NCI-H1694 treated with DMSO at 0.1 percent for 48 hours (cell line): ENCODE results near the gene EXOC3L2.
A peak's percentile ranks its signal among the peaks of the same experiment; 100 is the strongest.
"Not testable (repeated sequence)": the region's sequence is repeated elsewhere in the genome, so short reads cannot be mapped to it uniquely, and the experiment has no call there.

Source experiments
- DNase-seq: peaks from one replicate; lab custom pipeline; 2025; lab: John Stamatoyannopoulos, UW

EXOC3L2 gene

GRCh38 chr19:45255611-45256157, 10.5 kb upstream of the EXOC3L2 start:
- DNase-seq, result no peak

GRCh38 chr19:45254044-45254531, 8.9 kb upstream of the EXOC3L2 start:
- DNase-seq, result no peak

GRCh38 chr19:45253396-45254027, 8.3 kb upstream of the EXOC3L2 start:
- DNase-seq, result no peak

DNA sequence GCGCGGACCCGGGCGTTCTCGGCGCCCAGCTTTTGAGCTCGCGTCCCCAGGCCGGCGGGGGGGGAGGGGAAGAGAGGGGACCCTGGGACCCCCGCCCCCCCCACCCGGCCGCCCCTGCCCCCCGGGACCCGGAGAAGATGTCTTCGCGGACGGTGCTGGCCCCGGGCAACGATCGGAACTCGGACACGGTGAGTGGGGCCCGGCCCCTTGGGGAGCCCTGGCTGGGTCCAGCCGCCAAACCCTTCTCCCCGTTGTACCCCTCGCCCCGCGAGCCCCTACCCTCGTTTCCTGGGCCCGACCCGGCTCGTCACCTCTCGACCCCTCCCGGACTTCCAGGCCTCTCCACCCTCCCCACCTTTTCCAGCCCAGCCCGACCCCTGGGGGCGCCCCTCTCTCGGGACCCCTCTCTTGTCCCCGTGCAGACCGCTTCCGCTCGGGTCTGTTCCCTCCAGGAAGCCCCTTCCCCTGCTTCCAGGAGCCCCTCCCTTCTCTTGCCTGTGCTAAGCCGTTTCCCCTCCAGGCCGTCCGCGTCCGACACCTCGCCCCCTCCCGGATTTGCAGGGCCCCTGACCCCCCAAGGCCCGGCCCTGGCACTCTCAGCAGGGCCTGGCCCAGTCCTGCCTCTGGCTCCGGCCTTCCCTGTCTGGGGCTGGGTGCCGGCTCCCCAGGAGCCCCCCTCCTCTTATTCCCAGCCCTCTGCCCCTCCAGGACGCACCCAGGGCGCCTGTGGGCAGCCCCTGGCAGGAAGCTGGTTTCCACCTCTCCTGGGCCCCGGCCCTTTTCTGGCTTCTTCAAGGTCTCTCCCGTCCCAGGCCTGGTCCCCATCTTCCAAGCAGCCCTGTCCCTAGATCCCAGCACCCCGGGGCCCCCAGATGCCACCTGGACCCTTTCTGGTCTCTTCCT, 6.5 kb upstream of the EXOC3L2 start:
- no peak for DNase-seq

DNA sequence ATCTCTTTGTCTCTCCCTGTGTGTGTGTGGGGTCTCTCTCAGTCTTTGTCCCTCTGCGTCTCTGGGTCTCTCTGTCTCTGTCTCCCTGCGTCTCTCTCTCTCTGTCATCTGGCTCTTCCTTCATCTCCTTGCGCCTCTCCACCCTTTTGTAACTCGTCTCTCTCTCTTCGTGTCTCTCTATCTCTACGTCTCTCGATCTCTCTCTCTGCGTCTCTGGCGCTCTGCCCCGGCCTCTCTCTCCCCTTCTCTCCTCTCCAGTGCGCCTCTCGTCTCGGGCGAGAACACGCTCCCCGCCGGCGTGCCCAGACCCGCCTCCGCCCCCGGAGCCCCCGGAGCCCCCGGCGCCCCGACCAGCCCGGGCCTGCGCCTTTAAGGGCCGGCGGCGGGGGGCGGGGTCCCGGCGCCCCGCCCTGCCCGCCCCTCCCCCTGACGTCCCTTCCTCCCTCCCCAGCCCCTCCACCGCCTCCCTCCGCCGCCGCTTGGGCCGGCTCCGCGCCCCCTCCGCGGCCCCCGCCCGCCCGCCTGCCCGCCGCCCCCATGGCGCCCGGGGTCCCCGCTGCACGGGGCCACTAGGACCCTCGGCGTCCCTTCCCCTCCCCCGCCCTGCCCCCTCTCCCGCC, 5.7 kb upstream of the EXOC3L2 start, which contains the start of gene MARK4:
Gene MARK4 (plus strand): TSS at position 440 of the 620 bp plus-strand sequence. CDS start 318 bp downstream, outside the sequence.
- DNase-seq, result peak; percentile 70

DNA sequence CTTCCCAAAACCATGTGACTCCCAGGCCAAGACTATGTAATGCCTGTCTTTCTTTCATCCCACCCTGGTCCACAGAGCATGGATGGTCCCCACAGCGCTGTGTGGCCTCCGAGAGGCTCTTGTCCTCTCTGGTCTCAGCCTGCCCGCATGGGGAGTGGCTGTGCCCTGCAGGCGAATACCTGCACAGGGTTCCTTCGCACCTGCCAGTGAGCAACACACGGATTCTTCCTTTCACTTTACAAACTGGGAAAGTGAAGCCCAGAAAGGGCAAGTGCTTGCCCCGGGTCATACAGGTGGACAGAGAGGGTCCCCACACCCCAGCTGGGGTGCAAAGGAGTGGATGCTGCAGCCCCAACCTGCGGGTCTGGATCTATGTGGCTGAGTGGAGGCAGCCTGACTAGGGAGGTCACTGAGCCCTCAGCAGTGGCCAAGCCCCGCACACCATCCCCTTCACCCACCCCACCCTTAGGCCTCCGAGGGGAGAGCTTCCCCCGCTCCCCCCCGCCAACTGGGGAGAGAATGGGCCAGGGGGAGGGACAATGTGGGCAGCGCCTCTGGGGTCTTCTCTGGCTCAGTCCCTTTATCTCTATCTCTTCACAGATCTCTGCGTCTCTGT, 5.1 kb upstream of the EXOC3L2 start:
- no peak for DNase-seq

DNA sequence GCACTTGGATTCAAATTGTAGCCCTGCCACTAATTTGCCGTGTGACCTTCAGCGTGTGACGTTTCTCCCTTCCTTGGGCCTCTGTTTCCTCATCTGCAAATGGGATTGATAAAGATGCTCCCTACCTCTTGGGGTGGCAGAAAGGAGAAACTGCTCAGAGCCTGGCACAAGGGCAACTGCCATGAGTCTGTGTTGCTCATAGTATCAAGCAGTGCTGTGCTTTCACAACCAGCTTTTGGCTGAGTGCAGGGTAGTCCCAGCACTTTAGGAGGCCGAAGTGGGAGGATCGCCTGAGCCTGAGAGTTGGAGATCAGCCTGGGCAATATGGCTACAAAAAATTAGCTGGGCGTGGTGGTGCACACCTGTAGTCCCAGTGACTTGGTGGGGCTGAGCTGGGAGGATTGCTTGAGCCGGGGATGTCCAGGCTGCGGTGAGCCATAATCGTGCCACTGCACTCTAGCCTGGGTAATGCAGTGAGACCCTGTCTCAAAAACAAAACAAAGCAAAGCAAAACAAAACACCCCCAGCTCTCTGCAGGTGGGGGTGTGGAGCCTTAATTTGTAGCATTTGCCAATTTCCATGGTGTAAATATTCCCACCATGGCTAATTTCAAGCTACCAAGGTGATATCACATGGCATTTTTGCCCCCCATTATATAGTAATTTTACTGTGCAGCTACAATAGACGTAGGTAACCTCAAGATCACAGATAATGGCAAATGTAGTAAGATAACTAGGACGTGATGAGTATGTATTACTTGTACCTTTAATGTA, 4.2 kb upstream of the EXOC3L2 start:
- DNase-seq, result no peak

DNA sequence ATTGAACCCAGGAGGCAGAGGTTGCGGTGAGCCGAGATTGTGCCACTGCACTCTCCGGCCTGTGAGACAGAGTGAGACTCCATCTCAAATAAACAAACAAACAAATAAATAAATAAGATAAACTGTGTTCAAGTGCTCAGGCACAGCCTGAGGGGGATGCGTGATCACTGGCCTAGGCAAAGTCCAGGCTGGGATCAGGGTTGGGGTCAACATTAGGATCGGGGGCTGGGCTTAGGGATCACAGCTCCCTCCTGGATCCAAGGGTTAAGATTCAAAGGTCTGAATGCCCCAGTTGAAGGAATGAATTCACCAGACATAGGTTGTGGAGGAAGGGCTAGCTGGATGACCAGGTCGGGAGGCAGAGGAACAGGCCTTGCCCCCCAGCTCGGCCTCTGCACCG, 1.9 kb upstream of the EXOC3L2 start:
- DNase-seq, result no peak

DNA sequence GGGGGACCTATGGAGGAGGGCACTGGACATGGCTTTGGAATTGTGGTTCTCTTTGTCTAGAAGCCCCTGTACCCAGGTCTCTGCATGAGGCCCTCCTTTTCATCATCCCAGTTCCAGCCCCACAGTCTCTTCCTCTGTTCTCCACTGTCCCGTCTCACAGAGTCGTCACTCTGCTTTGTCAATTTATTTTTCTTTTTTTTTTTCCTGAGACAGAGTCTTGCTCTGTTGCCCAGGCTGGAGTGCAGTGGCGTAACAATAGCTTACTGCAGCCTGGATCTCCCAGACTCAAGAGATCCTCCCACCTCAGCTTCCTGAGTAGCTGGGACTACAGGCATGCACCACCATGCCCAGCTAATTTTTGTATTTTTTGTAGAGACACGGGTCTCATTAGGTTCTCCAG, 619 bp upstream of the EXOC3L2 start:
- no peak for DNase-seq

DNA sequence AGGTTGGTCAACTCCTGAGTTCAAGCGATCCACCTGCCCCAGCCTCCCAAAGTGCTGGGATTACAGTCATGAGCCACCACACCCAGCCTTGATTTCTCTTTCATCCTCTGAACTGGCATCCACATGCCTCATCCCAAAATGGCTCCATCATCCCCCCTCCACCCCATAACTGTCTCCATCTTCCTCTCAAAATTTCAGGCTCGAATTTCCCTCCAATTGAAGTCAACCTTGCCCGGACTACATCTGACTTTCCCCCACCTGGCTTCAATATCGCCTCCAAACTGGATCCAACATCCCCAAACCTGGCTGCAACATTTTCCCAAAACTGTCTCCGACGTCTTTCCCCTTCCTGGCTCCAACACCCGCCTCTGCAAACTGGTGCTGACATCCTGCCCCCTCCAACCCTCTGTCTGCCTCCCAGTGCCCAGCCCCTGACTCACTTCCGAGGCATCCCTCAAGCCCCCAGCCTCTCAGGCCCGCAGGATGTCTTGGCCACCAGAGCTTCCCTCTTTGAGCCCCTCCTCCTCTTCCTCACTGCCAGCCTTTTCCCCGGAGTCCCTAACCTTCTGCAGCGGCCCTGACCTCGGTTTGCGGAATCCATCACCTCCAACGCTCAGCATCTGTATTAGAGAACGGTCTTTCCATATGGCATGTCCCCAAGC, 943 bp downstream of the EXOC3L2 start:
- no peak for DNase-seq

GRCh38 chr19:45243144-45243732, 2.0 kb downstream of the EXOC3L2 start:
- DNase-seq, result no peak

DNA sequence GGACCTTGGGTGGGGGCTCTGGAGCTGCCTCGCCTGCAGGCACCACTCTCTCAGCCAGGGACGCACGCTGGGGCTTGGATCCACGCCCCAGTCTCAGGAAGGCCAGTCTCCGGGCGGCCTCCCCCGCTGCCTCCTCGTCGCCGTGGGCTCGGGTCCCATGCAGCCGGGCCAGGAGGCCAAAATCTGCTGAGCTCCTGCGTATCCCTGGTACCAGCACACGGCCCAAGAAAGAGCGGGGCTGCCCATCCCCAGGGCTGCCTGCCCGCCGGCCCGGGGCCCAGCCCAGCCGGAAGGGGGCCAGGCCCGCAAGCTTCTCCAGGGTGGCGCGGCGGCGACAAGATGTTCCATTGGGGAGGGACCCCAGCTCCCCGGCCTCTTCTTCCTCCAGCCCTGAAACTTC, 6.7 kb downstream of the EXOC3L2 start:
- no peak for DNase-seq

GRCh38 chr19:45235485-45235884, 9.7 kb downstream of the EXOC3L2 start:
- DNase-seq, result no peak

DNA sequence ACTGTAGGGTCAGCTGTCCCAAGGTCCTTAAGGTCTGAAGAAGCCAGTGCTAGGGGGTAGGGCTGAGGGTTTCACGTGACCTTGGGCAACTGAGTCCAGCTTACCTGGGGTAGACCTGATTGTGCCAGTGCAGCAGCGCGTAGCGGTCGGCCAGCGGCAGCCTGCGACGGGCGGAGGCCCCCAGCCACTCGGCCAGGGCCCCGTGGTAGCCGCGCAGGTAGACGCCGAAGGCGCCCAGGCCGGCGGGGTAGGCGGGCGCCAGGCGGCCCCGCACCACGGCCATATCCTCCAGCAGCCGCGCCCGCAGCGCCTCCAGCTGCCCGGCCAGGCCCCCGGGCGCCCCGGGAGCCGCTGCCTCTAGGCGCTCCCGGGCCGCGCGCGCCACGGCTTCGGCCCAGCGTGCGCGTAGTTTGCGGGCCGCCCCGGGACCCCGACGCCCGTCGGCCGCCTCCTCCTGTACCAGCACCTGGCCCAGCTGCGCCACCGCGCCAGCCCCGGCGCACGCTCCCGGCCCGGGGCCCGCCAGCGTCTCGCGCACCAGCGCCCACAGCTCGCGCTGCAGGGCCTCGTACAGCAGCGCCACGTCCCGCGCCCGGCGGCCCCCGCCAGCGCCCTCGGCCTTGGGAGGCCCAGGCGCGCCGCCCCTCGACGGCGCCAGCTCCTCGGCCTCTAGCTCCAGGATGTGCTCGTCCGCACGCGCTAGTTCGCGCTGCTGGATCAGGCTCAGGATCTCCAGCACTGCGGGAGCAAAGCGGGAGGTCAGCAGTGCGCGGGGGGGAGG, 10.9 kb downstream of the EXOC3L2 start:
- DNase-seq, result no peak

GRCh38 chr19:45231891-45232290, 13.3 kb downstream of the EXOC3L2 start:
- DNase-seq, result no peak

- not testable (repeated sequence) for DNase-seq
Measured at GRCh38 chr19:45229056-45229455, 16.2 kb downstream of the EXOC3L2 start.

- DNase-seq, result no peak
Measured at GRCh38 chr19:45224645-45225044, 20.6 kb downstream of the EXOC3L2 start.

GRCh38 chr19:45223879-45224278, 21.3 kb downstream of the EXOC3L2 start:
- no peak for DNase-seq

DNA sequence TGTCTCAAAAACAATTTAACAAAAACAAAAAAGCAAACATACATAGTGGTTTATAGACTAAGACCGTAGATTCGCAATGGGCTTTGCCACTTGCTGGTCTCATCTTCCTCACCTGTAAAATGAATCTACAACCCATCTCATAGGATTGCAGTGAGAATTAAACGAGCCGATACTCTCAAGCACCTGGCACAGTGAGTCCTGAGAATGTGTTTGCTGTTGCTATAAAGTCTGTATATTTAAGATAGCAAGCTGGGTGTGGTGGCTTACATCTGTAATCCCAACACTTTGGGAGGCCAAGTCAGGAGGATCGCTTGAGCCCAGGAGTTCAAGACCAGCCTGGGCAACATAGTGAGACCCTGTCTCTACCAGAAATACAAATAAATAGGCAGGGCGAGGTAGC, 22.5 kb downstream of the EXOC3L2 start:
- DNase-seq, result no peak
